Skeletal muscle cell (primary cell): ENCODE results near the gene UCK1.
A peak's percentile ranks its signal among the peaks of the same experiment; 100 is the strongest.
"Not testable (repeated sequence)": the region's sequence is repeated elsewhere in the genome, so short reads cannot be mapped to it uniquely, and the experiment has no call there.

Experiments
- DNase-seq: peaks from one replicate; pipeline ENCODE4 v3.0.0-alpha.2; 2010; ENCODE audit warnings: low read depth
- H3K4me3 ChIP-seq: 2 replicates; pipeline ENCODE4 v1.5.1; 2011; ENCODE audit warnings: low read depth, mild to moderate bottlenecking, control low read depth, low read length, moderate library complexity

UCK1 gene

DNA sequence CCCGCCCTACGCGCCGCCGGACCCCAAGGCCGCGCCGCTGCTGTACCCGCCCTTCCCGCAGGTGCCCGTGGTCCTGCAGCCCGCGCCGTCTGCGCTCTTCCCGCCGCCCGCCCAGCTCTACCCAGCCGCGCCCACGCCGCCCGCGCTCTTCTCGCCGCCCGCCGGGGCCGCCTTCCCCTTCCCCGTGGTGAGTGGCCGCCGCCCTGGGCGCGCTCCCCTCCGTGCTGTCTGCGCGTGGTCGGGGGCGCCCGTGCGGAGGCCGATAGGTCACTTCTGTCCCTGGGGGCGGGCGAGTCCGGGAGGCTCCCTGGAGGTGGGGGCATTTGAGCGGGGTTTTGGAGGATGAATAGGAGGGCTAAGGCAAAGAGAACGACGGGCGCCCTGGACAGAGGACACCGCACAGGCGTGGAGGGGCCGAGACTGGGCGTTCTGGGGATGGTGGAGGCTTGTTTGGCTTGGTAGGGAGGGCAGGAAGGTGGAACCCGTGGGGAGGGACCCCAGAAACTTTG, 23.8 kb upstream of the UCK1 start:
- H3K4me3 ChIP-seq = no peak overlapping the region

GRCh38 chr9:131554087-131554842, 23.2 kb upstream of the UCK1 start:
- no peak for DNase-seq

More for the DNA sequence above, 23.8 kb upstream of the UCK1 start:
- DNase-seq = no peak

DNA sequence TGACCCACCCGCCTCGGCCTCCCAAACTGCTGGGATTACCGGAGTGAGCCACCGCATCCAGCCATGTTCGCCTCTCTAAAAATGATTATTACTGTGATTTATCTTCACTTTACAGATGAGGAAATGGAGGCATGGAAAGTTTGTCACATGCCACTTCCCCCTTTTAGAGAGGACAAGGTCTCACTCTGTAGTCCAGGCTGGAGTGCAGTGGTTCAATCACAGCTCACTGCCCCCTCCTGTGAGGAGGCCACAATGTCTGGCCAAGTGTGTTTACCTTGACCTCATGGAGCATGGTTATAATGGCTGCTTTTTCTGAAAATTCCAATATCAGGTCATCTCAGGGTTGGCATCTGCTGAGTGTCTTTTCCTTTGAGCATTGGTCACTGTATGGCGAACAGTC, 21.0 kb upstream of the UCK1 start:
- no peak for DNase-seq
- no peak overlapping the region for H3K4me3 ChIP-seq

More at GRCh38 chr9:131554087-131554842, 23.2 kb upstream of the UCK1 start:
- no peak overlapping the region for H3K4me3 ChIP-seq

- not testable (repeated sequence) for H3K4me3 ChIP-seq, DNase-seq
Measured at GRCh38 chr9:131550465-131550864, 19.4 kb upstream of the UCK1 start.

GRCh38 chr9:131549186-131549585, 18.1 kb upstream of the UCK1 start:
- DNase-seq, H3K4me3 ChIP-seq: not testable (repeated sequence)

GRCh38 chr9:131546336-131547084, 15.4 kb upstream of the UCK1 start:
- DNase-seq = no peak
- H3K4me3 ChIP-seq = peak overlapping the region; percentile 27

DNA sequence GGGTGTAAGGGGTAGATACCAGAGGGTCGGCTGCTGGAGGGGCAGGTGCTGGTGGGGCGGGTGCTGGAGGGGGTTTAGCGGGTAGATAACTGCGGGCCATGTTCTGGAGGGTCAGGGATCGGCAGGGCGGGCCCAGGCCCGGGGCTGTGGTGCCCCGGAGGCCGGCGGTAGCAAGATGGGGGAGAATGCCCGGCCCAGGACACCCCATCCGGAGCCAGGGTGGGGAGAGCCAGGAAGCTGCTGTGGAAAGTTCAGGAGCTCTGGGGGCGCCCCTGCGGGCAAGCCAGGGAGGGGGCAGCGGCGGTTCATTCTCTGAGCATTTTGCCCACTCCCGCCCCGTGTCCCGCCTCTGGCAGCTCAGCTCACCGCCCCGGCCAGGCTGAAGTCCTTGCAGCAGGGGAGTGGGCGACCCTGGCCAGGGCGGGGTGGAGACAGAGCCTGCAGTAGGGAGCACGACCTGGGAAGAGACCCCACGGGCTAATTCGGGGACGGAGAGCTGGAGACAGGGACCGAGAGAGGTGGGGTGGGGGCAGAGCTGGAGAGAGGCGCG, 14.8 kb upstream of the UCK1 start:
- no peak for DNase-seq
- H3K4me3 ChIP-seq = no peak overlapping the region

- H3K4me3 ChIP-seq = no peak within 1 kb of the TSS
- DNase-seq = no peak
Measured at GRCh38 chr9:131545003-131545785, 14.1 kb upstream of the UCK1 start, which contains the start of gene PRRT1B. Gene PRRT1B (plus strand): TSS chr9:131545523. CDS start chr9:131545616, 93 bp downstream.

GRCh38 chr9:131543141-131543540, 12.1 kb upstream of the UCK1 start:
- no peak overlapping the region for H3K4me3 ChIP-seq
- DNase-seq = no peak

DNA sequence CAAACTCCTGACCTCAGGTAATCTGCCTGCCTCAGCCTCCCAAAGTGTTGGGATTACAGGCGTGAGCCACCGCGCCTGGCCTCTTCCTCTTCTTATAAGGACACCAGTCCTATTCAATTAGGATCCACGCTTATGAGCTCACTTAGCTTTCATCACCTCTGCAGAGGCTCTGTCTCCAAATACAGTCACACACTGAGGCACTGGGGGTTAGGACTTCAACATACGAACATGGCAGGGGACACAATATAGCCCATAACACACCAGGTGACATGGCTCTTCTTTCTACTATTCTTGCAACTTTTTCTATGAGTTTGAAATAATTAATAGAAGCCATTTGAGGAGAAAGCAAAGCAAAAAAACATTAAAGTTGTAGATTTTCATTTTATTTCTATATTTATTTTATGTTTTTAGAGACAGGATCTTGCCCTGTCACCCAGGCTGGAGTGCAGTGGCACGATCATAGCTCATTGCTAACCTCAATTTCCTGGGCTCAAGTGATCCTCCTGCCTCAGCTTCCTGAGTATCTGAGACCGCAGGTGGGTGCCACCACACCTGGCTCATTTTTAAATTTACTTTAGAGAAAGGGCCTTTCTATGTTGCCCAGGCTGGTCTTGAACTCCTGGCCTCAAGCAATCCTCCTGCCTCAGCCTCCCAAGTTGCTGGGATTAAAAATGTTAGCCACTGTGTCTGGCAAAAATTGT, 8.3 kb upstream of the UCK1 start:
- no peak for DNase-seq
- no peak overlapping the region for H3K4me3 ChIP-seq

DNA sequence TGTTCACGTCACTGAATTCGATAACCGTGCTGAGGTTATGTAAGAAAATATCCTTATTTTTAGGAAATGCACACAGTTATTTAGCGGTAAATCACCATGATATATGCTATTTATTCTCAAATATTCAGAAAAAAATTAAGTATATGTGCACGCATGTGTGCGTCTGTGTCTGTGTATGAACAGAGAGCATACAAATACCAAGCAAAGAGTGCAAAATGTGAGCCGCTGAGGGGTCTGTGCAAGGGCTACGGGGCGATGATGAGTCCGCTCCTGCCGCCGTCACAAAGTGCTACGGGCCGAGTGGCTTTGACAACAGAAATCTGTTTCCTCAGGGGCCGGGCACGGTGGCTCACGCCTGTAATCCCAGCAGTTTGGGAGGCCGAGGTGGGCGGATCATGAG, 6.9 kb upstream of the UCK1 start:
- no peak for DNase-seq
- no peak overlapping the region for H3K4me3 ChIP-seq

DNA sequence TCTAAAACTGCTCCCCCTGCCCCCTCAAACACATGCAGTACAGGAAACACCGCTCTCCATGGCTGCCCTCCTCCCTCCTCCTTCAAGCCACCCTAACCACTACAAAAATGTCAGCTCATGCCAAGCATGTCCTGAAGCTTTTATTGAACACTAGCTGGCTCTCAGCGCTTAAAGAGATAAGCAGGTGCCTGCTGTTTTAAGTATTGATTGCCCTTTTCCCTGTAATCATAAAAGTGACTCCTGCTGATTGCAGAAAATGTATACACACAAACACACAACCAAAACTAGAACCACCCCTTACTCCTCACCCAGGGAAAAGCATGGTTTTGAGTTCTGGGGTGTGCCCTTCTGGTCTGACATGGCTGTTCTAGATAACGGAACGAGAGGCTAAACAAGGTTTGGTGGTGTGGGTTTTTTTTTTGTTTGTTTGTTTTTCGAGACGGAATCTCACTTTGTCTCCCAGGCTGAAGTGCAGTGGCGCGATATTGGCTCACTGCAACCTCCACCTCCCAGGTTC, 3.7 kb upstream of the UCK1 start:
- no peak for DNase-seq

GRCh38 chr9:131530546-131530919, 530 bp downstream of the UCK1 start:
- no peak for DNase-seq
- peak overlapping the region; percentile 66 for H3K4me3 ChIP-seq

More for the DNA sequence above, 3.7 kb upstream of the UCK1 start:
- H3K4me3 ChIP-seq = no peak overlapping the region

DNA sequence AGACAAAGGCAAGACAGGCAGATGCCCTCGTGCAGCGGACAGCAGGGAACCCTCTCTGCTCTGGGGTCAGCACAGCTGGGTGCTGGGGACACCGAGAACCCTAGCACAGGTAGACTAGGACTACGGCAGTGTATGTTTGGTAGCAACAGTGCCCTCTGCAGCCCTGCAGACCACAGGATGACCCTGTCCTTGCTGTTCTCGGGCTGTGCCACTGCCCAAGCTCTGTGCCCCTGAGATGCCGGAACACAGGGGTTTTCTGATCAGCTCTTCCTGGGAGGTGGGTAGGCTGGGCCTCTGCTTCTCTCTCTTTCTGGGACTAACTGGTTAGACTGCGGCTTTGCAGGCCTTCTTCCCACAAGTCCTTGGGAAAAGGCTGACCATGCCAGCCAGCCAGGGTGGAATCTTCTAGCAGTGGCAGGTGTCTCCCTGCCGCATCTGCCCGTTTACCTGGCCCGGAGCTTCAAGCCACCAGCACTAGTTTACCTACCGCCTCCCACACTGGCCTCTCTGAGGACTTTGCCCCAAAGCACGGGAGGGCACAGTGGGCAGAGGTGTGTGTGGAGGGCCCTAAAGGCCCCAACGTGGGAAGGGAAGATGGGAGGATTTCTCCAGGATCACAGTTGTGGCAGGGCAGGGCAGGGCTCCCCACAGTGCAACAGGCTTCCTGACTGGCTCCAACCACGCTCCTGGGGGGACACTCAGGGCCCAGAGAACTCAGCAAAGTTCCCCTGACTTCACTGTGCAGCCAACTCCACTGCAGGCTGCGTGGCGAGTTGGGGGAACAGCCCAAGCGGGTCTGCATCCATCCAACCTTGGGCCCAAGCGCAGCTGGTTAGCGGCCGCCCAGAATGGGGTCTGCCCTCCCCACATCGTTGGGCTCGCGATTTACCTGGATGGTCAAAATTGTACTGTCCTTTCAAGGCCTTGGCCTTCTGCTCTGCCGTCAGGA, 1.2 kb downstream of the UCK1 start:
- no peak for DNase-seq
- H3K4me3 ChIP-seq = peak overlapping the region; percentile 66

DNA sequence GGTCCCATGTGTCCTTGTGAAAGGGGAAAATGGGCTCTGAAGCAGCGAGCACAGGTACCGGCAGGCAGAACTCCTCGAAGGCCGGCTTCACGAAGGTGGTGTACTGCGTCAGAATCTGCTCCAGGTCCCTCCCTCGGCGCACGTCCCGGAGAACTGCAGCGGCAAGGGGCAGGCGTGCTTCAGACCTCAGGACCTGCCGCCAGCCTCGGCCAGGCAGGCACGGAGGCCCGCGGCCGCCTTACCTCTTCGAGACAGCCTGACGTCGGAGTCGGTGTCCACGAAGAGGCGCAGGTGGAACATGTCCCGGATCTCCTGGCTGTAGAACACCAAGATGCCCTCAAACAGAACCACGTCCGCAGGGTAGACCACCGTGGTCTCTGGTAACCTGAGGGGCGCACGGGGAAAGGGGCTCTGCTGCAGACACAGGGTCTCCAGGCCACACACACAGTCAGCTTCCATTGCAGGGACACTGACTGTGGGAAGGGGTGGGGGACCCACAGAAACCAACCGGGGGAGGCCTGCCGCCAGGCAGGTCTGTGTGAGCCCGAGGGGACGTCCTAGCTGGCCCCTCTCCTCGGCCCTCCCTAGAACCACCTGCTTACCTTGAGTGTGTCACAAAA, 2.1 kb downstream of the UCK1 start:
- no peak for DNase-seq
- H3K4me3 ChIP-seq = no peak overlapping the region

- H3K4me3 ChIP-seq = no peak overlapping the region
- DNase-seq = no peak
Measured at GRCh38 chr9:131528186-131528585, 2.9 kb downstream of the UCK1 start.
